GM21619 (cell line): ENCODE results near the gene PGPEP1.

Source experiments
- ATAC-seq: cut with Tn5 transposase; IDR thresholded peaks from one replicate; pipeline ENCODE4 v1.9.1; 2021; ENCODE audit not compliant: unreplicated experiment

The PGPEP1 gene

DNA sequence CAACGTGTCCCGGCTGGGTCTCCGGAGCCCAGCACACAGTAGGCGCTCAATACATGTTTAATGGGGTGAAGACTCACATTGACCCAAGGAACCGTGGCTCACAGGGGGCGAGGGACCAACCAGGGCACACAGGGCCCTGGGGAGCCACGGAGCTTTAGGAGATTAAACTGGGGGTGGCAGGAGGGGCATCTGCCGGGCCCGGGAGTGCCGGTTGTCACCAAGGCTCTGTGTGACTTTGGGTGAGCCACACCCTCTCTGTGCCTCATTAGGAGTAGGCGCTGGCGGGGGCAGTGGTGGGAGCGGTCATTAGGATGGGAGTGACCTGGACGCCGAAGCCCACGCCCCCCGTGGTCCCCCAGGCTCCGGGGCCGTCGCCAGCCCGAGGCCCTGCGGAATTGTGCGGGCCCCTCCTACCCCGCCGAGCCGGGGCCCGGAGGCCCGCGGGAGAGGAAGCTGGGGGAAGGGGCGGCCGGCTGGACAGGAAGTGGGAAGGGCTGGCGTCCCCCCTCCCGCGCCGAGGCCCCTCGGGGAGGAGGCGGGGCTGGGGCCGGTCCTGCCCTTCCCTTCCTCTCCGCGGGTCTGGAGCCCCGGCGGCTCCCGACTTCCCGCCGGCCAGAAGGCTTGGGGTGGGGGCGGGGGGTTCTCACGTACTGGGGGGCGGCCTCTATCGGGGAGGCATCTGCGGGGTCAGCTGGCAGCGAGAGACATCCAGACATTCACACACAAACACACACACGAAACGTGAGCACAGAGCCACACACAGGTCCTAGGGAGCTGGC is 77.0 kb downstream of the PGPEP1 start:
- no peak for ATAC-seq

DNA sequence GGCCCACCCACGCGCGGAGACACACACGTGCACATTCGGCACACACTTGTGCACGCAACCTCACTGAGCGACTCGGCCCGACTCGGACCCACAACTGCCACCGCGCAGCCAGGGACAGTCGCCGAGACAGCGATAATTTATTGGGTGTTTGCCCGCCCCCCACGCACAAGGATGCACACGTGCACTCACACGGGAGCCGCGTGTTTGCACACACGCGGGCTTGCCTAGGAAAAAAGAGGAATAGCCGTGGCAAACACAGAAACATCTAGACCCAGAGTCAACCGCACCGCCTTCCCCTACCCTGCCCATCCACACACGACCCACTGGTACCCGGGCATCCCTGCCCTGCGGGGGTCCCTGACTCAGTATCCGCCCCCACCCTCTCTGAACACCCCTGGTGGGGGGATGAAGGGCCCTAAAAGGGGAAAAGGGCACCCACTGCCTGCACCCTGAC is 77.7 kb downstream of the PGPEP1 start:
- ATAC-seq = no peak

GRCh38 chr19:18418483-18419194 is 78.2 kb downstream of the PGPEP1 start:
- ATAC-seq = no peak

- no peak for ATAC-seq
Measured at GRCh38 chr19:18419195-18419698, 78.8 kb downstream of the PGPEP1 start, which contains the start of gene SSBP4. TSS of gene SSBP4 (plus strand) at chr19:18419398. CDS start at chr19:18419649, 251 bp downstream.
